Measurements from ENCODE around the gene BBOX1. TPM values are rescaled to one million over a fixed set of nuclear protein-coding genes. Genes with fewer than 3 reads are reported as not detected.

The BBOX1 gene
- total and polyA plus RNA-seq, 2 of the 8 experiments (the other 6 are each of a cell fraction or from before 2014, with no cell fraction given): not detected

DNA sequence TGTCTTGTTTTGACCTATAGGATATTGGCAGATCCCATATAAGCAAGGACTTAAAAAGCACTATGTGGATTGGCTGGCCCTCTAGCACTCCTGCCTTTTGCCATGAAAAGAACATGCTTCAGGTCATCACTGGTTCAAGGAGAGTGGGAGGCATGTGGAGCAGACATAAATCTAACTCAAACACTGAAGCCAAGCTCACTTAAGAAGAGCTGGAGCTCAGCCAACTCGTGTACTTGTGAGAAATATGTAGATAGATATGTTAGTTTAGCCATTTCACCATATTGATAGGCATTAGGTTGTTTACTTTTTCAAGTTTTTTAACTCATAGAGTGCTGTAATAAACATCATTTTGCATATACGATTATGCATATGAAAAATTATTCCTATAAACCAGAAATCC lies 19.9 kb upstream of the BBOX1 start:
- POLR2A ChIA-PET (ENCODE audit: partially characterized antibody): no interaction called here
- no peaks in the 10 kb centered on the region for H3K27me3 ChIP-seq (replicated peaks in 1 of 4; ENCODE audit: control insufficient read depth in 3 of 4, extremely low read depth in 1 of 4, insufficient read depth in 3 of 4, low read length in 3 of 4)
- H3K36me3 ChIP-seq (ENCODE audit: control insufficient read depth in 2 of 4, insufficient read depth in 4 of 4, low read length in 3 of 4): no peaks in the 10 kb centered on the region
- no peak overlapping the region for H3K4ac ChIP-seq (replicated peaks; ENCODE audit: insufficient read length, low read depth, low read length)
- no peak overlapping the region for H3K27ac ChIP-seq (ENCODE audit: low read depth, low read length)
- H2AK5ac ChIP-seq (ENCODE audit: low read depth, low read length): no peak overlapping the region
- no peak overlapping the region for H3K18ac ChIP-seq (ENCODE audit: extremely low read depth, low read length)
- no peaks in the 10 kb centered on the region for H4K20me1 ChIP-seq (replicated peaks in 1 of 2; ENCODE audit: control insufficient read depth in 1 of 2, insufficient read depth in 2 of 2, low read length in 2 of 2)
- H3K4me2 ChIP-seq (ENCODE audit: insufficient read depth in 1 of 2, low read depth in 2 of 2, low read length in 2 of 2): no peak overlapping the region
- H3K79me2 ChIP-seq (ENCODE audit: control insufficient read depth in 1 of 2, insufficient read depth in 2 of 2, low read length in 2 of 2): no peaks in the 10 kb centered on the region
- no peak overlapping the region for H2AFZ ChIP-seq (ENCODE audit: low read length)
- H3K4me3 ChIP-seq (ENCODE audit: extremely low read depth in 1 of 4, insufficient read depth in 2 of 4, low read depth in 3 of 4, low read length in 4 of 4): no peak overlapping the region
- no peak overlapping the region for H2BK20ac ChIP-seq (ENCODE audit: low read length)
- no peak overlapping the region for H2BK5ac ChIP-seq (ENCODE audit: low read depth, low read length)
- no peak overlapping the region for H3K56ac ChIP-seq (replicated peaks; ENCODE audit: insufficient read length, low read depth, low read length)
- H2BK120ac ChIP-seq (replicated peaks; ENCODE audit: low read depth, low read length): no peak overlapping the region
- 83% methylated on average over 2 of the region's 2 CpGs; no CpG with 5 or more reads in 1 of the 2 experiments for WGBS, 2 experiments (ENCODE audit: extremely low coverage in 1 of 2, insufficient coverage in 1 of 2, insufficient read length in 1 of 2, insufficient replicate concordance in 2 of 2, low coverage in 1 of 2, low lambda C conversion rate in 2 of 2, missing lambda C conversion rate in 1 of 2)
- DNase-seq (ENCODE audit: low read depth in 1 of 2, low spot score in 2 of 2) (no peak), FAIRE-seq (no peak)
- H3K14ac ChIP-seq (ENCODE audit: insufficient read length): no peak overlapping the region
- H4K5ac ChIP-seq (ENCODE audit: insufficient read length, low read depth, low read length): no peak overlapping the region
- H3K23me2 ChIP-seq (ENCODE audit: low read depth, low read length): no peaks in the 10 kb centered on the region
- H3K4me1 ChIP-seq (replicated peaks in 1 of 4; ENCODE audit: control insufficient read depth in 3 of 4, insufficient read depth in 4 of 4, low read length in 3 of 4): no peaks in the 10 kb centered on the region
- TF ChIP-seq SRF (IDR thresholded peaks at IDR 0.05; ENCODE audit: low read depth, low read length): no peak
- H3K79me1 ChIP-seq (ENCODE audit: low read depth, low read length): no peaks in the 10 kb centered on the region
- H4K8ac ChIP-seq (ENCODE audit: extremely low read depth, insufficient read depth, low read length): no peak overlapping the region
- no peak overlapping the region for H3K23ac ChIP-seq (ENCODE audit: insufficient read length)
- no peak overlapping the region for H2BK12ac ChIP-seq (ENCODE audit: low read depth, low read length)
- CTCF ChIA-PET (ENCODE audit: partially characterized antibody): no interaction called here
- H3K9me3 ChIP-seq (ENCODE audit: insufficient read depth in 2 of 2, low read depth in 1 of 2, low read length in 1 of 2): no peaks in the 10 kb centered on the region
- no peak overlapping the region for H3K9ac ChIP-seq (replicated peaks in 1 of 4; ENCODE audit: extremely low read depth in 1 of 4, low read depth in 3 of 4, low read length in 3 of 4)
- H2BK15ac ChIP-seq (ENCODE audit: low read length): no peak overlapping the region
- no peak overlapping the region for H4K91ac ChIP-seq (replicated peaks; ENCODE audit: insufficient read length, low read length)

Data from H1 (cell line).